GM21515 (cell line): ENCODE data around the gene KIAA1549.

ENCODE experiments used
- ATAC-seq: cut with Tn5 transposase; IDR thresholded peaks from one replicate; pipeline ENCODE4 v1.9.1; 2021; ENCODE audit not compliant: unreplicated experiment

Gene KIAA1549

GRCh38 chr7:138886501-138886917 lies 94.7 kb downstream of the KIAA1549 start:
- peak; percentile 90 for ATAC-seq

GRCh38 chr7:138885383-138886147 lies 95.6 kb downstream of the KIAA1549 start:
- ATAC-seq, result no peak

- ATAC-seq, result no peak
Measured at GRCh38 chr7:138882249-138882648, 98.9 kb downstream of the KIAA1549 start.

DNA sequence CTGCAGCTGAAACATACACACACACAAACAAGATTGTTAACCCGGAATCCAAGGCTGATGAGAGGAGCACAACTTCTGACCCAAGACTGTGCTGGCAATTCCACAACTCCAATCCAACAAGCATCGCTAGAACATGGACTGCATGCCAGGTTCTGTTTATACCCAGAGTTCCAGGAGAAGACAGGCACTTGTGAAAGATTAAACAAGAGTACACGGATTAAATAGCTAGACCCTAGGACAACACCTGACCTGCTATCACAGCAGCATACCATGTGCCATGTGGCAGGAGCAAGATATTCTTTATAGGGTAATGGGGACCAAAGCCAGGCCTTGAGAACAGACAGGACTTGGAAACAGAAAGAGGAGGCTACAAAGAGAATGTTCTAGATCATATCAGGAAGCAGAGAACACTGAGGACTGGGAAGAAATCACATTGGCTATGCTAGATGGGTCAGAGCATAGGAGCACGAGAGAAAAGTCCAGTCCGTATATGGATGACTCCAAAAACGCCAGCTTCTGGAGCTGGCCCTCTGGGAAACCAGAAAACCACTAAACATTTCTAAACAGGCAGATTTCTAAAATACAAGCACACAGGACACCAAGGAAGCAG lies 99.5 kb downstream of the KIAA1549 start:
- ATAC-seq, result no peak

DNA sequence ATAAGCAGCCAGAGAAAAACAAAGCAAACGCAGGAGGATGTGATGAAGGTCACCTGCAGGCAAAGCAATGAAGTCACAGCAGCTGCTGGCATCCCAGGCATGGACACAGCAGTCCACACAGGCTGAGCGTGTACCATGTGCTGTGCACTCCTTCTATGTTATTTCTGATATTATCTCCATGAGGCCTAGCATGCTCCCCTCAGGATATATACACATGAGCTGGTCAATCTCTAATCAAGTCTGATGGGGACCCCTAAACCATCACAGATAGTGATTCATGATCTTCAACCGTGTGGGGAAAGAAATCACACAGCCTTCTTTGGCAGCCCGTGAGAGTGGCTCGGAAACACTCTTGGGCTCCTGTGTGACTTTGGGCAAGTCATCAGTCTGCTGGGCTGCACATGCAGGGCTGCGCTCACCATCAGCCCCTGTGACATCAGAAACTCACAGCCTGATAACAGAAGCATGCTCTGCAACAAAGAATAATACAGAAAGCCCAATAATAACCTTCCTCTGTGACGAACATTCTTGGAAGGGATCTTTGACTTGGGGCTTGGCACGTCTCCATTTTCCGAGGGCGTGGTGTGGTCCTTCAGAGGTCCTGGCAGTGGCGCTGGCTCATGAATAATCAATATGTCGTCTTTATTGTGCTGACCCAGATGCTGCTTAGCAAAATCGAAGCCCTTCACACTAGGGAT lies 100.2 kb downstream of the KIAA1549 start:
- ATAC-seq, result no peak

GRCh38 chr7:138879356-138879755 lies 101.8 kb downstream of the KIAA1549 start:
- ATAC-seq, result no peak

DNA sequence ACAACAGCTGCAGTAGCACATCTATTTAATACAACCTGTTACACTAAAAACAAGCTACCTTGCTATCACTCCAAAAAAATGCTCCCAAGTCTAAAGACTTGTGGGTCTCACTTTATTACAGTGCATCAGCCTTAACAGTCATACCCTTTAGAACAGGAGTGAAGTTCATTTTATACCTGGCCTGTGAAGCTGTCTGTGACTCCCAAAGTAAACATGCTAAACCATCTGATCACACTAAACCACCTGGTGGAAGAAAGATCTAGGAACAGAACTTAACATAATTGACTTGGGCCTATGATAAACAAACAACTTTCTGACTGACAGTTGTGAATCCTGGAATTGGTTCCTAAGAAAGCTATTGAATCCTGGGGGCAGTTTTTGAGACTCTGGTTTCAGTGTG lies 102.3 kb downstream of the KIAA1549 start:
- no peak for ATAC-seq

DNA sequence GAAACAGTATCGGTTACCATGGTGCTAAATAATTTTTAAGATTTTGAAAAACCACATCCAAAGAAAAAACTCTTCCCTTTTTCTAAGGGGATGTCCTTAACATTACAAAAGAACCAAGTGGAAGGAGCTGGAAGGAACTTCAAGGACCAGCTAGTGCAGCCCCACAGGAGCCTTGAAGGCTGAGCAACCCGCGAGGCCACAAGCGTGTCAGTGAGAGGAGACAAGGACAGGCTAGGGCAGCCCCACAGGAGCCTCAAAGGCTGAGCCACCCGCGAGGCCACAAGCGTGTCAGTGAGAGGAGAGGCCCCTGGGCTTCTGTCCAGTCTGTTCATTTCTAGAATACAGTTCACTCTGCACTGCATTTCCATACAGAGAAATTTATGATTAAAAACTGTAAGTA lies 103.1 kb downstream of the KIAA1549 start:
- ATAC-seq, result no peak

- ATAC-seq, result no peak
Measured at GRCh38 chr7:138876326-138876725, 104.9 kb downstream of the KIAA1549 start.

DNA sequence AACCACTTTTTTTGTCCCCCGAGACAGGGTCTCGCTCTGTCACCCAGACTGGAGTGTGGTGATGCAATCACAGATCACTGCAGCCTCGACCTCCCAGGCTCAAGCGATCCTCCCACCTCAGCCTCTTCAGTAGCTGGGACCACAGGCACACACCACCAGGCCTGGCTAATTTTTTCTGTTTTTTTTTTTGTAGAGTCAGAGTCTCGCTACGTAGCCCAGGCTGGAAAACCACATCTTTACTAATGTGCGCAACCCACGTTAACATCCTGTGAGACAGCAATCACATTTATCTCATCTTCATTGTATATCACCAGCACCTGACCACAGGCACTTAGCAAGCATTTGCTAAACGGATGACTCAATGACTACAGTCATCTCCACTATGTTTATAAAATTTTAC lies 105.4 kb downstream of the KIAA1549 start:
- no peak for ATAC-seq

GRCh38 chr7:138873220-138873892 lies 107.8 kb downstream of the KIAA1549 start:
- no peak for ATAC-seq

DNA sequence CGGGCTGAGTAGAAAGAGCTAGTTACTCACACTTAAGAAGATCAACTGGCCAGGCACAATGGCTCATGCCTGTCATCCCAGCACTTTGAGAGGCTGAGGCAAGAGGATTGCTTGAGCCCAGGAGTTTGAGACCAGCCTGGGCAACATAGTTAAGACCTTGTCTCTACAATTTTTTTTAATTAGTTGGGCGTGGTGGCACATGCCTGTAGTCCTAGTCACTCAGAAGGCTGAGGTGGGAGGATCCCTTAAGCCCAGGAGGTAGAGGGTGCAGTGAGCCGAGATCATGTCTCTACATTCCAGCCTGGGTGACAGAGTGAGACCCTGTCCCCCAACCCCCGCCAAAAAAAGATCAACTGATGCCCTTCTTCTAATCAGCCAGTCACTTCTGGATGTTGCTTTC lies 108.6 kb downstream of the KIAA1549 start:
- no peak for ATAC-seq

GRCh38 chr7:138871814-138872090 lies 109.4 kb downstream of the KIAA1549 start:
- ATAC-seq, result no peak

GRCh38 chr7:138871065-138871813 lies 110.0 kb downstream of the KIAA1549 start:
- no peak for ATAC-seq

DNA sequence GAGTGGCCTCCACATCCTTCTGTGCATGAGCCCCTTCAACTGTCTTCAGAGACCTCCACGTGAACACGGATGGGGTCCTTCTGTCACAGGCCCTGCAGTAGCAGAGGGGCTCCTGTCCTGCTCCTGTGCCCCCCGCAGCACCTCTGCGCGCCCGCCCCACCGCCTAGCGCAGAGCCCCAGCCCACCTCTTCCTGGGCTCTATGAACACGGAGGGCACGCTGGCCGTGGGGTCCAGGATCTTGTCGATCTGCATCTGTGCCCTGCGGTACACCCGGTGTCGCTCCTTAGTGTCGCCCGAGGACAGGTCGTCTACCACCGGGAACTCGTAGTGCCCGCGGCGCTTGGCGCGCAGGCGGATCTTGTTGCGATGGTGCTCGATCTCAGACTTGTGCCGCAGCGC lies 111.8 kb downstream of the KIAA1549 start:
- ATAC-seq, result no peak

- ATAC-seq, result no peak
Measured at GRCh38 chr7:138868711-138869110, 112.5 kb downstream of the KIAA1549 start.

DNA sequence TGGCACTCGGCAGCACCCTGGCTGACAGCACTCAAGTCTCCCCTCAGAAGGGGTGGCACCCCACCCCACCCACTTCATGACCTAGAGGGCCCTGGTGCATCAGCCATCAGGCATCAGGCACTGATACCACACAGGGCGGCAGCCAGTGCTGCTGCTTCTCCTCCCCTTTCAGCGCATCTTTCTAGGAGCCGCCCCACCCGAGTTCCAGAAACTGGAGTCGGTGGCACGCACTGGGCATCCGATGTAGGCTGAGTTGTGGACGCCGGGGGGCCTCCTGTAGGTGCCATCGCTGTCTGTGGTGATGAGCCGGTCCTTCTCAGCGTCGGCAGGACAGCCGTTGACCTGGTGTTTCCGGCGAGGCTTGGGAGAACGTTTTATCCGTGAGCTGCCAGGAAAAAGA lies 113.4 kb downstream of the KIAA1549 start:
- ATAC-seq, result no peak

- no peak for ATAC-seq
Measured at GRCh38 chr7:138866353-138866752, 114.8 kb downstream of the KIAA1549 start.

DNA sequence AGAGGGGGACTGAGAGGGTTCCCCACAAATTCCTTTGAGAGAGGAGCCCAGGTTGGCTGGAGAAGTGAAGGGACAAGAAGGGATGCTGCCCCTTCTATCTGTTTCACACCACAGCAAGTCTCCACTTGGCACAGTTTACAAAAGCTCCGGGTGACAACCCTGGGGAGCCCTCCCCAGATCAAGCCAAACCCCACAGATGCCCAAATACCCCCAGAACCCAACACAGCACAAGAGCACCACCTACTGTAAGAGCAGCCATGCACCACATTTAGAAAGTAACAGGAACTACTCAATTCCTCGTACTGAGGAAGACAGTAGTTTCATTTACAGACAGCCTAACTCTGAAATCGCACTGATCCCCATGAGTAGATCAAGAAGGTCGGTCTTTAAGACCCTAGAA lies 115.3 kb downstream of the KIAA1549 start:
- no peak for ATAC-seq

DNA sequence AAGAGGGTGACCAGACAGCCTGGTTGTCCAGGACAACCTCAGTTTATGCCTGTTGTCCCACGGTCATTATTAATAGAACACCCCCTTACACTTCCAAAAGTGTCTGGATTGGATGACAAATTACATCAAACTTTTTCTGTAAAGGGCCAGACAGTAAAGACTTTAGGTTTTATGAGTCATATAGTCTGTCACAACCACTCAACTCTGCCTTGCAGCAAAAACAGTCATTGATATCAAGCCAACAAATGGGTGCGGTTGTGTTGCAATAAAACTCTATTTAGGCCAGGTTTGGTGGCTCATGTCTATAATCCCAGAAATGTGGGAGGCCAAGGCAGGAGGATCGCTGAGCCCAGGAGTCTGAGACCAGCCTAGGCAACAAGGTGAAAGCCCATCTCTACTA lies 116.5 kb downstream of the KIAA1549 start:
- no peak for ATAC-seq

DNA sequence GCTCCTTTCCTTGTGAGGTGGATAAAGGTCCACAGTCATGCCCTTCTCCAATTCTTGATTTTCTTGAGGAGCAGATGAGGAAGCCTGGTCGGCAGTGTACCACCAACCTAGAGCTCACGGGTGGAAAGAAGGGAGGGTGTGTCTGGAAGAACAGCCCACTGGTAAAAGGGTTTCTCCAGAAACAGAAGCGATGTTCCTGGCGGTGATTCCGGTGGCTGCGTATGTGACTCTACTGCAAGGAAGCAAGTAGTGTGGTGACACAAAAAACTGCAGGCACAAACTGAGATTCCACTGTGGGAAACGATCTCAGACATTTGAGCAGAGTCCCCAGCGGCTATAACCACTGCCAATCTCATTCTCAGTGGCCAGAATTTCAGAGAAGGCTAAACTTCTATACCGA lies 117.3 kb downstream of the KIAA1549 start:
- no peak for ATAC-seq
